ENCODE results near the gene UAP1.
"Not testable (repeated sequence)": the region's sequence is repeated elsewhere in the genome, so short reads cannot be mapped to it uniquely, and the experiment has no call there.

DNA sequence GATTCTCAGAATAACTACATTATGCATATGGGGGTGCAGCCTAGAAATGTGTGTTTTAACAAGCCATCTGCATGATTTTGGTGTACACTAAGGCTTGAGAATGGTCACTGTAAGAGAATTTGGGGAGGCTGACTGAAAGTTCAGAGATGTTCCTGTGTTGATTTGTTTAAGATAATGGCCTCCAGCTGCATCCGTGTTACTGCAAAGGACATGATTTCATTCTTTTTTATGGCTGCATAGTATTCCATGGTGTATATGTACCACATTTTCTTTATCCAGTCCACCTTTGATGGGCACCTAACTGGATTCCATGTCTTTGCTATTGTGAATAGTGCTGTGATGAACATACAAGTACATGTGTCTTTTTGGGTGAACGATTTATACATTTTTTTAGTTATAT is 41.6 kb downstream of the UAP1 start:
- TF ChIP-seq, protein P1, sequence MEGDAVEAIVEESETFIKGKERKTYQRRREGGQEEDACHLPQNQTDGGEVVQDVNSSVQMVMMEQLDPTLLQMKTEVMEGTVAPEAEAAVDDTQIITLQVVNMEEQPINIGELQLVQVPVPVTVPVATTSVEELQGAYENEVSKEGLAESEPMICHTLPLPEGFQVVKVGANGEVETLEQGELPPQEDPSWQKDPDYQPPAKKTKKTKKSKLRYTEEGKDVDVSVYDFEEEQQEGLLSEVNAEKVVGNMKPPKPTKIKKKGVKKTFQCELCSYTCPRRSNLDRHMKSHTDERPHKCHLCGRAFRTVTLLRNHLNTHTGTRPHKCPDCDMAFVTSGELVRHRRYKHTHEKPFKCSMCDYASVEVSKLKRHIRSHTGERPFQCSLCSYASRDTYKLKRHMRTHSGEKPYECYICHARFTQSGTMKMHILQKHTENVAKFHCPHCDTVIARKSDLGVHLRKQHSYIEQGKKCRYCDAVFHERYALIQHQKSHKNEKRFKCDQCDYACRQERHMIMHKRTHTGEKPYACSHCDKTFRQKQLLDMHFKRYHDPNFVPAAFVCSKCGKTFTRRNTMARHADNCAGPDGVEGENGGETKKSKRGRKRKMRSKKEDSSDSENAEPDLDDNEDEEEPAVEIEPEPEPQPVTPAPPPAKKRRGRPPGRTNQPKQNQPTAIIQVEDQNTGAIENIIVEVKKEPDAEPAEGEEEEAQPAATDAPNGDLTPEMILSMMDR (IDR thresholded peaks at IDR 0.05; ENCODE audit: low read length), result not testable (repeated sequence)
- TF ChIP-seq EZH2 (optimal IDR thresholded peaks at IDR 0.05; ENCODE audit: low read depth, low read length); EZH2phosphoT487 (IDR thresholded peaks at IDR 0.05; ENCODE audit: low read length): not testable (repeated sequence)
